Thyroid gland (tissue), 4 donors: ENCODE data around the gene ACSF3. TPM values are rescaled to one million over a fixed set of nuclear protein-coding genes. Genes with fewer than 3 reads are reported as not detected.

Experiments
- DNase-seq, 2 donors: peaks; one replicate each; pipeline ENCODE4 v3.0.0-alpha.2; 2019
- H3K27ac ChIP-seq, 3 donors: fragments of 200-600 bp; sonication (generic); 1 replicate in 2 of 3; 2 replicates in 1 of 3; pipeline ENCODE4 v1.5.1; 2016 to 2019; ENCODE audit warnings: mild to moderate bottlenecking in 1 of 3, moderate library complexity in 1 of 3
- H3K27me3 ChIP-seq: fragments of 200-600 bp; sonication (generic); one replicate; pipeline ENCODE4 v1.5.1; 2019
- H3K36me3 ChIP-seq, 2 donors: fragments of 200-600 bp; sonication (generic); one replicate each; pipeline ENCODE4 v1.5.1; 2016 to 2019
- H3K4me1 ChIP-seq, 2 donors: fragments of 200-600 bp; sonication (generic); one replicate each; pipeline ENCODE4 v1.5.1; 2017 to 2019
- H3K4me3 ChIP-seq, 3 donors: fragments of 200-600 bp; sonication (generic); replicated peaks in 1 of 3; 1 replicate in 2 of 3; 2 replicates in 1 of 3; pipeline ENCODE4 v1.5.1; 2016; ENCODE audit warnings: mild to moderate bottlenecking in 1 of 3
- H3K9me3 ChIP-seq: fragments of 200-600 bp; sonication (generic); one replicate; pipeline ENCODE4 v1.5.1; 2017
- POLR2A ChIP-seq, 2 donors: fragments of 450-650 bp; IDR thresholded peaks; one replicate each; pipeline ENCODE4 v1.6.1; 2017; ENCODE audit warnings: antibody characterized with exemption in 2 of 2, mild to moderate bottlenecking in 2 of 2, moderate library complexity in 1 of 2
- WGBS, 2 donors: methylation state at CpG; one replicate each; pipeline ENCODE4 v1.1.5; 2017; 5-methylcytosine and 5-hydroxymethylcytosine counted together
- intact Hi-C: fragments of 100-400 bp; cut with DNase I; formaldehyde crosslinking; loops from one replicate; pipeline ENCODE4 v1.15.1; 2023
- total RNA-seq, 4 donors: library from RNA; depleted of rRNA; stranded (reverse); fragments of >200 nt; gene quantifications; one replicate each; pipeline ENCODE4 v1.2.3, GENCODE V29; 2016
- TF ChIP-seq, protein P1 (sequence below), 6 experiments: fragments of 200-600 bp in 3 of 6; fragments of 450-650 bp in 3 of 6; sonication (generic) in 3 of 6; IDR thresholded peaks; one replicate each; pipeline ENCODE4 v1.5.1; 2016 to 2019; ENCODE audit warnings: antibody characterized with exemption in 6 of 6, mild to moderate bottlenecking in 2 of 6, inconsistent platforms in 1 of 6, moderate library complexity in 1 of 6

ACSF3 gene
- total RNA-seq, 4 donors from 2014 or later: 30.1 to 51.2 (median 33.4) TPM

DNA sequence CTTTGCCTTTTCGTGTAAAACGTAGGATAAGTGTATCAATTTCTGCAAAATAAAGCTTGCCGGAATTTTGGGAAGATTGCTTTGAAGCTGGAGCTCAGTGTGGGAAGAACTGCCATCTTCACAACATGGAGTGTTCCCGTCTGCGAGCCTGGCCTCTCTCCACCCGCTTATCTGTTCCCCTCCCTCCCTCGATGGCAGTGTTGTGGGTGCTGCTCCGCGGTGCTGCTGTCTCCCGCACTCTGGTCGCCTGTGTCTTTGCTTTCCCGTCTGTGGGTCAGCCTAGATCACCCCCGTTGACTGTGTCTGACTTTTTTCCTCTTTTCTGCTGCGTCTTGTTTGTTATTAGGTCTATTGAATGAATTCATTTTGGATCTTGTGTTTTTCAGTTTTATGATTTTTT lies 17.0 kb downstream of the ACSF3 start:
- H3K36me3 ChIP-seq: peaks cover 35 to 36% of the 10 kb centered on the region in 2 donors
- 94 to 97% methylated on average over 14 of the region's 14 CpGs for WGBS, 2 donors
- H3K27me3 ChIP-seq: no peaks in the 10 kb centered on the region
- DNase-seq: no peak
- intact Hi-C loops: no loop called here
- TF ChIP-seq, protein P1, sequence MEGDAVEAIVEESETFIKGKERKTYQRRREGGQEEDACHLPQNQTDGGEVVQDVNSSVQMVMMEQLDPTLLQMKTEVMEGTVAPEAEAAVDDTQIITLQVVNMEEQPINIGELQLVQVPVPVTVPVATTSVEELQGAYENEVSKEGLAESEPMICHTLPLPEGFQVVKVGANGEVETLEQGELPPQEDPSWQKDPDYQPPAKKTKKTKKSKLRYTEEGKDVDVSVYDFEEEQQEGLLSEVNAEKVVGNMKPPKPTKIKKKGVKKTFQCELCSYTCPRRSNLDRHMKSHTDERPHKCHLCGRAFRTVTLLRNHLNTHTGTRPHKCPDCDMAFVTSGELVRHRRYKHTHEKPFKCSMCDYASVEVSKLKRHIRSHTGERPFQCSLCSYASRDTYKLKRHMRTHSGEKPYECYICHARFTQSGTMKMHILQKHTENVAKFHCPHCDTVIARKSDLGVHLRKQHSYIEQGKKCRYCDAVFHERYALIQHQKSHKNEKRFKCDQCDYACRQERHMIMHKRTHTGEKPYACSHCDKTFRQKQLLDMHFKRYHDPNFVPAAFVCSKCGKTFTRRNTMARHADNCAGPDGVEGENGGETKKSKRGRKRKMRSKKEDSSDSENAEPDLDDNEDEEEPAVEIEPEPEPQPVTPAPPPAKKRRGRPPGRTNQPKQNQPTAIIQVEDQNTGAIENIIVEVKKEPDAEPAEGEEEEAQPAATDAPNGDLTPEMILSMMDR (IDR thresholded peaks at IDR 0.05): no peak
- no peak for TF ChIP-seq POLR2A (IDR thresholded peaks at IDR 0.05)
- H3K4me1 ChIP-seq: no peaks in the 10 kb centered on the region
- H3K27ac ChIP-seq: no peak overlapping the region
- no peaks in the 10 kb centered on the region for H3K9me3 ChIP-seq
- no peak overlapping the region for H3K4me3 ChIP-seq

DNA sequence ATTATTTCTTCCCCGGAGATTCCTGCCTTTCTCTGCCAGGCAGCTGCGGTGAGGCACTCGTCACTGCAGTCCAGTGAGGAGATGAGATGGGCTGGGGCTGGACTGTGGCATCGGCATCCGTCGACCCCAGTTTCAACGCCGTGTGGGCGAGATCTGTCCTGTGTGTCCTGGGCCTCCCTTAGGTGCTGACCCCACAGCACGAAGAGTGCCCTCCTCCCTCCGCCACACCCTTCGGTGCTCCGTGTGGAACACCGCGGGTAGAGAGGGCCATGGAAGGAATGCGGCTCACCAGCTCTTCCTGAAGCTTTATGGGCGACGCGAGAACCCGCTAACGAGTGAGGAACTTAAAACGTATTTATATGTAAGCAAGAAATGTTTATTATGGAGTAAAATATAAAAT lies 17.6 kb downstream of the ACSF3 start:
- H3K4me1 ChIP-seq: no peaks in the 10 kb centered on the region
- intact Hi-C loops: no loop called here
- WGBS, 2 donors: 96% methylated on average over 22 of the region's 22 CpGs
- DNase-seq: no peak
- H3K27ac ChIP-seq: no peak overlapping the region
- peaks cover 35 to 36% of the 10 kb centered on the region in 2 donors for H3K36me3 ChIP-seq
- no peaks in the 10 kb centered on the region for H3K27me3 ChIP-seq
- no peak for TF ChIP-seq POLR2A (IDR thresholded peaks at IDR 0.05)
- TF ChIP-seq, protein P1 (IDR thresholded peaks at IDR 0.05): no peak
- no peak overlapping the region for H3K4me3 ChIP-seq
- H3K9me3 ChIP-seq: no peaks in the 10 kb centered on the region

DNA sequence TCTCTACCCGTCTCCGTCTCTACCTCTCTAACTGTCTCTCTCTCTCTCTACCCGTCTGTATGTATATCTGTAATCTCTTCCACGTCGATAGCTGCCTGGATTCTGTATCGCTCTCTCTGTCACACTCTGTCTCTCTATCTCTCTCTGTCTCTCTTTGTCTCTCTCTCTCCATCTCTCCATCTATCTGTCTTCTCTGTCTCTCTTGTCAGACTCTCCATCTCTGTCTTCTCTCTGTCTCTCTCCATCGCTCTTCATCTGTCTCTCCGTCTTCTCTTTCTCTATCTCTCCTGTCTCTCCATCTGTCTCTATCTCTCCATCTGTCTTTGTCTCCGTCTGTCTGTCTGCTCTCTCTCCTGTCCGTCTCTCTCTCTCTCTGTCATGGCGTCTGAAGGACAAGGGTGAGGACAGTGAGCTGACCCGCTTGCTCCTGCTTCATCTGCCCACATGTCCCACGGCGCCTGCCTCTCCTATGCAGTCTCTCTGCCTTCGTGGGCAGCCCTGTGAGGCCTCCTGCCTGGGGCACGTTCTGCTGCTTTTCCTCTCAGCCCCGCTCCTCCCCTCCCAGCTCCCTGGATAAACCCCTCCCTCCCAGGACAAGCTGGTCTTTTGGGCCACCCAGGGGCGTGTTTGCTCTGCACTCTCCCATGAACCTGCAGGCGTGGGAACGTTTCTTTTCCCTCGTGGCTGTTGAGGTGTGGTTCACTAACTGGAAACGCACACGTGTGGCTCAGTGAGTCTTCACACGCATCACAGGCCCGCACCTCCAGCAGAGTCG lies 18.9 kb downstream of the ACSF3 start:
- Histone ChIP-seq H3K27ac (no peak overlapping the region), H3K9me3 (no peaks in the 10 kb centered on the region), H3K36me3 (peaks cover 36 to 38% of the 10 kb centered on the region in 2 donors), H3K4me1 (no peaks in the 10 kb centered on the region), H3K4me3 (no peak overlapping the region), H3K27me3 (no peaks in the 10 kb centered on the region)
- no peak for DNase-seq
- WGBS, 2 donors: 90 to 91% methylated on average over 26 of the region's 26 CpGs
- intact Hi-C loops: no loop called here
- TF ChIP-seq POLR2A (IDR thresholded peaks at IDR 0.05): no peak

DNA sequence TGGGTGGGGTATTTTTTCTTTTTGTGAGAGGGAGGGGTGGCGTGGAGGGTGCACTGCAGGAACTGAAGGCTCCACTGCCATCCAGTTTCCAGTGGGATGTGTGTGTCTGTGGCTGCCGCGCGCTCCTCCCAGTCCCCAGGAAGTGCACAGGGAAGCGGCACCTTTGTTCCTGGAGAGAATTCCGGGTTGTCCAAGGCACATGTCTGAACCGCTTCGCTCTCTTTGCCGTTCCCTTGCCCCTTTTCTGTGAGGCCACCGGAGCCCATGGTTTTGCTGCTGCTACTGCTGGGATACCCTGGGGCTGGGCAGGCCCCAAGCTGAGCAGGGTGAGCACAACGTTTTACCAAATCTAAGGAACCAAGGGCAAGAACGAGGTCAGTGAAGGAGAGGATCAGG lies 19.5 kb downstream of the ACSF3 start:
- TF ChIP-seq, protein P1 (IDR thresholded peaks at IDR 0.05): no peak
- TF ChIP-seq POLR2A (IDR thresholded peaks at IDR 0.05): no peak
- no peak overlapping the region for H3K27ac ChIP-seq
- intact Hi-C loops: no loop called here
- H3K4me1 ChIP-seq: no peaks in the 10 kb centered on the region
- no peaks in the 10 kb centered on the region for H3K27me3 ChIP-seq
- no peaks in the 10 kb centered on the region for H3K9me3 ChIP-seq
- peaks cover 36 to 40% of the 10 kb centered on the region in 2 donors for H3K36me3 ChIP-seq
- WGBS, 2 donors: 94% methylated on average over 12 of the region's 12 CpGs
- no peak for DNase-seq
- H3K4me3 ChIP-seq: no peak overlapping the region

DNA sequence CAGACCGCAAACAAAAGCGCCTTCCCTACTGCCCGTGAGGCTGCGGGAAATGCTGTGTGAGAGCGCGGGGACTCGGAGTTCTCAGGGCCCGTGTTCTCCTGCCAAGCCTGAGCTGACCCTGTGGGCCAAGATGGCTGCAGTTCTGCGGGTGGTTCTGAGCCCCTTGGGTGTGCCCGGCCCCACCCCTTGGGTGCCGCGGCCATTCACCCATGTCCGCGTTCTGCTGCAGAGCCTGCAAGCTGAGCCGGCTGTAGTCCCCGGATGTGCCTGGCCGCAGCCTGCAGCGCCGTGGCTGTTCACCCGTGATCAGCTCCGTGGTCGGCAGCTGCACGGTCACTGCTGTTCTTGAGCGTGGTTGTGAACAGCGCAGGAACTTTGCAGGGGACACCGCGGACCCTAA lies 20.0 kb downstream of the ACSF3 start:
- no peak for TF ChIP-seq POLR2A (IDR thresholded peaks at IDR 0.05)
- TF ChIP-seq, protein P1 (IDR thresholded peaks at IDR 0.05): no peak
- Histone ChIP-seq H3K4me1 (no peaks in the 10 kb centered on the region), H3K9me3 (no peaks in the 10 kb centered on the region), H3K27ac (no peak overlapping the region), H3K27me3 (no peaks in the 10 kb centered on the region), H3K4me3 (no peak overlapping the region), H3K36me3 (peaks cover 36 to 42% of the 10 kb centered on the region in 2 donors)
- intact Hi-C loops: no loop called here
- 91 to 98% methylated on average over 18 to 23 of the region's 27 CpGs for WGBS, 2 donors
- DNase-seq: no peak
